DMS114 treated with DMSO at 0.1 percent for 48 hours (cell line): ENCODE results near the gene LCORL.
"Not testable (repeated sequence)": the region's sequence is repeated elsewhere in the genome, so short reads cannot be mapped to it uniquely, and the experiment has no call there.

Experiments used
- DNase-seq: peaks from one replicate; lab custom pipeline; 2025; ENCODE audit not compliant: unreplicated experiment; lab: John Stamatoyannopoulos, UW

Gene LCORL

DNA sequence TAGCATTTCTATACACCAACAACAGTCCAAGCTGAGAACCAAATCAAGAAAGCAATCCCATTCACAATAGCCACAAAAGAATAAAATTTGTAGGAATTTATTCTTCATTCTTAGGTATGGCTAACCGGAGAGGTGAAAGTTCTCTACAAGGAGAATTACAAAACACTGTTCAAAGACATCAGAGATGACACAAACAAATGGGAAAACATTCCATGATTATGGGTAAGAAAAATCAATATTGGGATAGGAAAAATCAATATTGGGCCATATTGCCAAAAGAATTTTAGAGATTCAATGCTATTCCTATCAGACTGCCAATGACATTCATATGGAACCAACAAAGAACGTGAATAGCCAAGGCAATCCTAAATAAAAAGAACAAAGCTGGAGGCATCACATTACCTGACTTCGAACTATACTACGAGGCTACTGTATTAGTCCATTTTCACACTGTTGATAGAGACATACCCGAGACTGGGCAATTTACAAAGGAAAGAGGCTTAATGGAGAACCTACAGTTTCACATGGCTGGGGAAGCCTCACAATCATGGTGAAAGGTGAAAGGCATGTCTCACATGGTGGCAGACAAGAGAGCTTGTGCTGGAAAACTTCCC is 161.7 kb downstream of the LCORL start:
- DNase-seq: no peak

DNA sequence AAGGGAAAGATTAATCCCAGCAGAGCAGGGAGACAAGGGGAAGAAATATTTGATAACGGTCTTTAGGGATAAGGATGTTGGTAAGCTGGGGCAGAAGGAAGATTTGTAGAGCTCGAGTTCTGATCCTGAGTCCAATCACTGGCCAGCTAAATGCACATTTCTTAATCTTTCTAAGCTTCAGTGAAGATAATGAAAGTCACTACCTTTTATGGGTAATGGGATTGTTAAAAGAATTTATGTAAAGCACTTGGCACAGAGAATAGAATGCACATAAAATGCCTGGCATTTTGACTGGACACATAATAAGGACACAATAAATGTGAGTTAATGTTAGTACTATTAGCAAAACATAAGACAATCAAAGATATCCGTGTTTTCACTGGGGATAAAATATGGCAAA is 167.5 kb downstream of the LCORL start:
- DNase-seq: no peak

DNA sequence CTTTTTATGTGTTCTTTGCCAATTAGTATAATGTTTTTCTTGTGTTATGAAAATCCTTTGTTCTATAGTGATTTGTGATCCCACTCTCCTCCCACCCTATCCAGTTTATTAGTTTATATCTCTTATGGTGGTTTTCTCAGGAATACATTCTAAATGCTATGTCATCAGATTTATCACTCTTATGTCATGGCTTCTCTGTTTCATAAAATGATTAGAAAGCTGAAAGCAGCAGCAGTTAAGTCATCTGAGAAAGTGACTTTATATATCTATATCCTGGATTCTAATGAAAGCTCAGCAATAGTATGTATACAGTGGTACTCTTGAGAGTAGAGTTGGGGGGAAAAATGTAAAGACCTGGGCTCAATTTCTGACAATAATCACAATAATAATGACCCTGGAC is 169.6 kb downstream of the LCORL start:
- no peak for DNase-seq

DNA sequence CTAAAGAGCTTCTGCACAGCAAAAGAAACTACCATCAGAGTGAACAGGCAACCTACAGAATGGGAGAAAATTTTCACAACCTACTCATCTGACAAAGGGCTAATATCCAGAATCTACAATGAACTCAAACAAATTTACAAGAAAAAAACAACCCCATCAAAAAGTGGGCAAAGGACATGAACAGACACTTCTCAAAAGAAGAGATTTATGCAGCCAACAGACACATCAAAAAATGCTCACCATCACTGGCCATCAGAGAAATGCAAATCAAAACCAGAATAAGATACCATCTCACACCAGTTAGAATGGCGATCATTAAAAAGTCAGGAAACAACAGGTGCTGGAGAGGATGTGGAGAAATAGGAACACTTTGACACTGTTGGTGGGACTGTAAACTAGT is 171.3 kb downstream of the LCORL start:
- DNase-seq: not testable (repeated sequence)

DNA sequence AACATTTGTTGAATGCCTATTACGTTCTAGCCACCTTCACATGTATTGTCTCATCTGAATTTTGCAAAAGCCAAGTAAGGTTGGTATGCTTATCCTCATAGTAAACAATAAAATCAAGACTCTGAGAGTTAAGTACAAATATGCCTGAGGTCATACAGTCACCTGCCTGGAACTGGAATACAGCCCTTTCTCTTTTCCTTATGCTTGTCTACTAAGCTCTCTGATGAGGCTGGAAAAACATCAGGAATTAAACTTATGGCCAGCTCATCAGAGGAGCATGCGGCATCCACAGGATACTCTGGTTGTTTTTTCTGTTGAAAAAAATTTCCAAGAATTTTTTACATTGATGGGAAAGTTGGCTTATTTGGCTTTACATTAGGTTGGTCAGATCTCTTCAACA is 175.3 kb downstream of the LCORL start:
- DNase-seq: no peak

DNA sequence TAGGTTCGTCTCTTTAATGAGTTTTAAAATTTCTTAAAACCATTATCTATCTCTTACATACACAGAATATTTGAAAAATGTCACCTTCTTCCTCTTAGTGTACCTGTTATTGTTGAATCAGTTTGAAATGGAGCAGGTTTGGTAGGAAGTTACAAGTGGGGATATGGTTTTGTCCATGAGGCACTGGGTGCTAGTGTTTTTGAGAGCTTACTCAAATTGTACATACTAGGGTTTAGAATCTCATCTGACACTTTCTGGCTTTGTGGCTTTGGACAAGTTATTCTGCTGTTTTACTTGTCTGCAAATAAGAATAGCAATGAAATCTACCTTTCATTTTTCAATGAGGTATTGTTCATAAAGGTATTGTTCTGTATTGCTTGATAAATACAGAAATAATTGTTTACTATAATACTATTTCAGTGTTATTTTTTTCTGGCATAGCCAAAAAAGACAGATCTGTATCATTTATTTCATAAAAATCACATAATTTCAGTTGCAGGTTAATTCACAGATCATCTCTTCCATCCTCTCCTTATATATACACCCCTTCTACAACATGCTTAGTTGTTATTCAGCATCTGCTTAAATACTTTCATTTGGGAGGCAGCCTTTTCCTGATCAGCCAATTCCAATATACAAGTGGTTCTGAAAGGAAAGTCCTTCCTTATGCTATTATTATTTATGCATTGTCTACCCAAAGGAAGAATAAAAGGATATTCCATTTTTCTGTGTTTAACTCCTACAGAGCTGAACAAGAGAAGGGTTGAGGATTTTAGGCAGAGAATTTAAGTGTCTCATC is 197.5 kb downstream of the LCORL start:
- DNase-seq: no peak

DNA sequence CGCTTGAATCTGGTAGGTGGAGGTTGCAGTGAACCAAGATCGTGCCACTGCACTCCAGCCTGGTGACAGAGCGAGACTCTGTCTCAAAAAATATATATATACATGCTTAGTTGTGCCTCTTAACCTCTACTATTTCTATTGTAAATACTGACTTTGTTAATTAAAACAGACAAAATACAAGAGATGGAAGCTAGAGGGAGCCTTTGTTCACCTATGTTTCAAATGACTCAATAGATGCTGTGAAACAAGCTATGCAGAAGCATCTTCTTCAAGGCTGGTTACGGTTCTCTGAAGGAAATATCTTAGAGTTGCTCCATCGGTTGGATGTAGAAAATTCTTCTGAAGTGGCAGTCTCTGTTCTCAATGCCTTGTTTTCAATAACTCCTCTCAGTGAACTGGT is 204.5 kb downstream of the LCORL start:
- peak; percentile 65 for DNase-seq

DNA sequence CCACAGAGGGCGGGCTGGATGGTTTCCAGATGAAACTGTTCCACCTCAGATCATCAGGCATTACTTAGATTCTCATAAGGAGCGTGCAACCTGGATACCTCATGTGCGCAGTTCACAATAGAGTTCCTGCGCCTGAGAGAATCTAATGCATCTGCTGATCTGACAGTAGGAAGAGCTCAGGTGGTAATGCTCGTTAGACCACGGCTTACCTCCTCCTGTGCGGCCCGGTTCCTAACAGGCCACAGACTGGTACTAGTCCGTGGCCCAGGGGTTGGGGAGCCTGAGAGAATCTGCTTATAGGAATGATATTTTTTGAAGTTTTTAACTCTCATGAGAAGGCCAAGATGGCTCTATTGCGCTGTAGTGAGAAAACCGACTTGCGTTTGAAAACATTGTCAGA is 205.4 kb downstream of the LCORL start:
- no peak for DNase-seq

DNA sequence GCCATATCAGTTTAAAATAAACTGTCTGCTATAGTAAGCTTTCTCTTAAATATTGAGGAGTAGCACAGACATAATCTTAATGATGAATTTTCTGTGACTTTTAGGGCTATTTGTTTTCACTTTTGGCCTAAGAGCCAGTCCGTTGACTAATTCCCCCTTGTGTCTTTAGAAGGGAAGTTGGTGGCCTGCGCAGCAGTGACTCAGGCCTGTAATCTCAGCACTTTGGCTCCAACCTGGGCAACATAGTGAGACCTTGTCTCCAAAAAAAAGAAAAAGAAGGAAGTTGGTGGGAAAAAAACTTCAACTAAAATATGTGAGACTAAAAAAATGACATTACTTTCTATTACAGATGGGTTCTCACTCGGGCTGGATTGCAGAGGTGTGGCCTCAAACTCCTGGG is 207.4 kb downstream of the LCORL start:
- no peak for DNase-seq

DNA sequence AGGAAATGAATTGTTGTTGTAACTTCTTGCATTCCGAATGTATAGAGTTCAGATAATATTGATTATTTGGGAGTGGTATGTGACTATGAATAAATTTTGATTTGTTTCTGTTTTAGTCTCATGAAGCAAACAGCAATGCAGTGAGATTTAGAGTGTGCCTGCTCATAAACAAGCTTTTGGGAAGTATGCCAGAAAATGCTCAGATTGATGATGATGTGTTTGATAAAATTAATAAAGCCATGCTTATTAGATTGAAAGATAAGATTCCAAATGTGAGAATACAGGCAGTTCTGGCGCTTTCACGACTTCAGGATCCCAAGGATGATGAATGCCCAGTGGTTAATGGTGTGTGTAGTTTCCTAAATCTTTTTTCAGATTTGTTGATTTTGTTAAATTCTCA is 208.8 kb downstream of the LCORL start:
- no peak for DNase-seq

DNA sequence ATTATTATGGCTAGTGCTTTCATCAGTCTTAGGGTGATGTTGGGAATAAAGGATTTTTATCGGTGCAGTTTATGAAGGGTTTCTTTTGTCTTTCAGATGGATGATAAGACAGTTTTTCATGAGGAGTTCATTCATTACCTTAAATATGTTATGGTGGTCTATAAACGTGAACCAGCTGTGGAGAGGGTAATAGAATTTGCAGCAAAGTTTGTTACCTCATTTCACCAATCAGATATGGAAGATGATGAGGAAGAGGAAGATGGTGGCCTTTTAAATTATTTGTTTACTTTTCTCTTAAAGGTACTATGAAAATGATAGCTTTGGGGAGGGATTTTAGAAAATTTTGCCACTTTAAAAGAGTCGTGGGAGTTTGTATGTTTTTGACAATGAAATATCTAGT is 209.4 kb downstream of the LCORL start:
- no peak for DNase-seq

DNA sequence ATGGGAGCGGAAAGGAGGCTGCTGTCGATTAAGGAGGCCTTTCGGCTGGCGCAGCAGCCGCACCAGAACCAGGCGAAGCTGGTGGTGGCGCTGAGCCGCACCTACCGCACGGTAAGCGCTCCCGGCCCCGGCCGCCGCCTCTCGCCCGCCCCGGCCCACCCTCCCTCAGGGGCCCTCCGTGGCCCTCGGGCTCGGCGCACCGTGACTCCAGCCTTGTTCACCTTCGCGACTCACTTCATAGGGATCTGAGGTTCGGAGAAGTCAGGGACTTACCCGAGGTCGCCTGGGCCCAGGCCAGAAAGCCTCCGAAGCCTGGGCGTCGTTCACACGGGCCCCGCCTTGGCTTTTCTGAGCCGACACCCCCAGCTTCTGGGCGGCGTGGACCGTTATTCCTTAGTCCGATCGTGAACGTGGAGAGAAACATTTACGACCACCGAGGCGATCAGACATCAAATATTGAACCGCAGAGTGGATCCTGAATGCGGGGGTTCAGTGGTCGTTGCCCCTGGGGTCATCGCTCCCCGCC is 210.4 kb downstream of the LCORL start:
- no peak for DNase-seq

DNA sequence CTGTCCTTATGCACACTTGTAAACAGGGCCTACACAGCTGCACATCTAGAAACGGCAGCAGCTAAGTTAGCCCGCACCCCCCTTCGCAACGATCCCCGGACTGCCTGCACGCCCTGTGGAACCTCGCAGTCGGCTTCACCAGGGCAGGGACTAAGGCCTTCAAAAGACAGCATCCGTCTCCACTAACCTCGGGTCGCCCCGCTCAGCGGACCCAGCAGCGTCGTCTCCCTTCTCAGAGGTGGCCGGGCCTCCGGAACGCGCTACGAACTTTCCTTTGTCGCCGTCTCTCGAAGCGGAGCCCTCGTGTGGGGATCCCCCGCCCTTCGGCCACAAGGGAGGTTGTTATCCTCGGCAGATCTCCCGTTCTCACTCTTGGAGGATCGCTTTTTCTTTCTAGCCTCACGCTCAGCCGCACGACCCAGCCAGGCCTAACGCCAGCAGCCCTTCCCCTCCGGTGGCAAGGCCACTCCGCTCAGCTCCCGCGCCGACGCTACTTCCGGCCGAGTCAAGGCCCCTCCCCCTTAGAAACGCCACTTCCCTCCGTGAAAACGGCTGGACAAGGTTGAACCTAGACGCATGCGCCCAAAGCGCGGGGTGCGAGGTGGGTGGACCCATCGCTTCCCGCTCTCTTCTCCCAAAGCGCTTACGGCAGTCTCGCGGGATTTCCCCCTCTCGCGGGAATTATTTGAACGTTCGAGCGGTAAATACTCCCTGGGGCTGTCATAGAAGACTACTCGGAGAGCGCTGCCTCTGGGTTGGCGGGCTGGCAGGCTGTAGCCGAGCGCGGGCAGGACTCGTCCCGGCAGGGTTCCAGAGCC is 211.1 kb downstream of the LCORL start, which contains the start of the genes DCAF16 and NCAPG:
DCAF16 (minus strand) TSS at position 498 of the 818 bp plus-strand sequence. CDS start 6,616 bp downstream, outside the sequence.
NCAPG (plus strand) TSS at position 720 of the 818 bp plus-strand sequence. CDS start 99 bp downstream, outside the sequence.
- peak; percentile 97 for DNase-seq

DNA sequence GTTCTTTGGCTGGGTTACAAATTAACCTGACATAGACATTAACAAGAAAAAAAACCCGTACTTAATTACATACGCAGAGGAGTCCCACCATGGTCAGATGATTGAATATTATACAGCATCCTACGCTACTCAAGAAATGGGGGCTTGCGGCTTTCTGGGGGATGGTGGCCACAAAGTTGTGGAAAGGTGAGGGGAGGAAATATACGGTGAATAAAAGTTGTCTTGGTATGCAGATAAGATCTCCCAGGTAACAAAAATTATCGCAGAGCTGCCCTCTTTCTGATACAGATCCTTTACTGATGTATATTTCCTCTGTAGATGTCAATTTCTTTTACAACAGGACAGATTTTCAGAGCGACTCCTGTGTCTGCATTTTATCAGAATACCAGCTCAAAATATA is 211.9 kb downstream of the LCORL start:
- DNase-seq: no peak

DNA sequence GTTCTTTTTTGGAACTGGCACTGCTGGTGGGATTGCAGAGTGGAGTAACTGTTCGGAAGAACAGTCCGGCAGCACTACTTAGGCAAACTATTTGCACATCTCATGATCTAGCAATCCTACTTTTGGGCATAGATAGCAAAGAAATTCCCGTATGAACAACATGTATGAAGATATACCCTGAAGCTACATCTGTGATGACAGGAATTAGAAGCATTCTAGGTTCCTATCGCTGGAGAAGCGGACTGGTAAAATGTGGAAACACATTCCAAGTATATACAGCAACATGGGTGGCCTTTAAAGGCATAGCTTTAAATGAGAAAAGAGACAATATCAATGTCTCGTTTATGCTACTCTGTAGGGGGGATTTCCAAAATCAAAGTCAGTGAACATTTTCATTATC is 214.1 kb downstream of the LCORL start:
- no peak for DNase-seq

DNA sequence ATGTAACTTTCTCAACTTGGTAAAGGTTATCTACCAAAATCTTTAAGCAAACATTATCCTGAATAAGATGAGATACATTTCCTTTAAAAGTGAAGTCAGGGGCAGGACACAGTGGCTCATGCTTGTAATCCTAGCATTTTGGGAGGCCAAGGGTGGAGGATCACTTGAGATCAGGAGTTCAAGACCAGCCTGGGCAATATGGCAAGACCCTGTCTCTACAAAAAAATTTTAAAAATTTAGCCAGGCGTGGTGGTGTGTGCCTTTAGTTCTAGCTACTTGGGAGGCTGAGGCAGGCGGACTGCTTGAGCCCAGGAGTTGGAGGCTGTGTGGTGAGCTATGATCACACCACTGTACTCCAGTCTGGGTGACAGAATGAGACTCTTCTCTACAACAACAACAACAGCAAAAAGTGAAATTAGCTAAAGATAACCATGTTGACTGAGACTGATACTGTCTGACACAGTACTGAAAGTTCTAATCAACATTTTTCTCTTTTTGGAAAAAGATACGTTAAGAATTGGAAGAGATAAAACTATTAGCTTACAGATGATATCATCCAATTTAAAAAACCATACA is 215.9 kb downstream of the LCORL start:
- no peak for DNase-seq

DNA sequence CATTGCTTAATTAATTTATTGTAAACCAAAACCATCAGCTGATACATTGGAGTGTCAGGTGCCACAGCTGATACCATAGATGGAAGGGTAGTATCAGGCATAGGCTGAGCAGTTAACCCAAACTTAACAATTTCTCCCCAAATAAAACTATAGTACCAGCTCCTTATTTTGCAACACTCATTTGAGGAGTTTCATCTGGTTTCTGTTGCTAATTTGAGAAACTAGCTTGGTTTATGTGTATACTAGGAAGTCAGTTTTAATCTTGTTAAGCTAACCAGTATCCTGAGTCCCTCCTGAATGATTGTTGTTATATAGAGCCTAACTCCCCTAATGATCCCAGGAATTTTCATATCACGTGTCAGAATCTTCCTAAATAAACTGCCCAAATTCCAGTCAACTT is 223.7 kb downstream of the LCORL start:
- DNase-seq: no peak

DNA sequence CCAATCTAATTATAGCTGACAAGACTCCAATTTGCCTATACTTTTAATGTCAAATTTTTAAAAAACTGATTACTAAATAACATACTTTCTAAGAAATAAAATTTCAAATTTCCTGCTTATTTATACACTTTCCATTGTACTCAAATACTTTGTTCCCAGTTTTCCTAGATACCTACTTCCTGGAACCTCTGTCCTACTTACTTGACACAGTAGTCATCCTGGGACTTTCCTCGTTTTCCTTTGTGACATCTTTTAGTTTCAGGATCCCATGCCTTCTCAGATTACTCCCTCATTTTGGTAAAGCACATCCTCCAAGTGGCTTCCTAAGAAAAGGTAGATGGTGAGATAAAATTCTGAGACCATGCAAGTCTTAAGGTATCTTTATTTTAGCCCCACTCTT is 226.8 kb downstream of the LCORL start:
- no peak for DNase-seq
